CD1c-positive myeloid dendritic cell (primary cell): Measurements from ENCODE around the gene PIK3C2G.
A peak's percentile ranks its signal among the peaks of the same experiment; 100 is the strongest.

Experiments used
- DNase-seq: peaks from one replicate; pipeline ENCODE4 v3.0.0-alpha.2; 2016; ENCODE audit errors: extremely low spot score

Gene PIK3C2G

DNA sequence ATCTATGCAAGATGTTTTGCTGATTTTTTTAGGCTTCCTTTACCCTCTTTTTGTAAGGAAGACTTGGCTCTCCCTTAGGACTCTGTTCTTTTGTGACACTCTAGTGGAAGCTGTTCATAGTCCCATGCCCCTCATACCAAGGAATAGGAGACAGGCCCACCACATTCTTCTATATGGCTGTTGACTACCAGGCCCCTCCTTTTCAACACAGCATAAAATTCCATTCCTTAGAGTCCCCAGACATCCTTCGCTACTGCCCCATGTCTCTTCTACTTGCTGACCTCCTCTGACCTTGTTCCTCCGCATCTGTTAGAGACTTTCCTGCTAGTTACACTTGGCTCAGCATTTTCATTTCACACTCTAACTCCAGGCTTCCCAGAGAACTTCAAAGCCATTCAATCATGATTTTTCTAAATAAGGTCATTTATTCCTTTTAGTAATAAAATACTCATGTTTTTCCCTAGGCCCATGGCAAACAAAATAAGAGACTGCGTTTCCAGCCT, 9.7 kb downstream of the PIK3C2G start:
- no peak for DNase-seq

DNA sequence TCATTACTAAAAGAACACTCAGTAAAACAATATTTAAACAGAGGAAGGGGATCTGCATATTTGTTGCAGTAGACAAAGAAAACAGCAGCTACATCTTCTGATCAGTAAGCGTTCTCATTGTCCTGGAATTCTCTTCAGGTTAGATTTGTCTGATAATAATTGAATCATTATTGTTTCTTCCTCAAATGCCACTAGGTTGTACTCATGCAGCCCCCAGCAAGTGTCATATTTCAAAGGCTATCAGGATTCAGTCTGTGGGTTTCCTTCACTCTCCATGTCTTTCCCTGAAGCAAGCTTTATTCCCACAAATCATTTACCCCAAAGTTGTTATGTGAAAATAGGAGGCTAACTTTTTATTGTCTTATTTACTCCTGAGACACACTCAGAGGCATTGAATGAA, 14.7 kb downstream of the PIK3C2G start:
- no peak for DNase-seq

DNA sequence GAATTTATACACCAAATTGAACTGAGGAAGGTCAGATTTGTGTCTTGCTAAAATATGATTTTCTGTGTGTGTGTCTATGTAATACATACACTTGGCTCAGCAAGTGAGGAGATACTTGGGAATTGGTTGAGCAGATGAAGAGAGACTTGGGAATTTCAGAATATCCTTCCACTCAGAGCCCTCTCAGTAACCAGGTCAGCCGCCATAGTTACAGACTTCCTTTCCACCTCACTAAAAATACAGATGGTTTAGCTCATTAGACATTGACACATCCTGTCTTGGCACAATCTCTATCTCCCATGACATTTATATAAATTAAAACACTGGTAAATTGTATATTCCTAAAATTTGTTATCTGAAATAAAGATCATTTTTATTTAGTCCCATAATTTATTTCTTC, 15.9 kb downstream of the PIK3C2G start:
- DNase-seq, result no peak

DNA sequence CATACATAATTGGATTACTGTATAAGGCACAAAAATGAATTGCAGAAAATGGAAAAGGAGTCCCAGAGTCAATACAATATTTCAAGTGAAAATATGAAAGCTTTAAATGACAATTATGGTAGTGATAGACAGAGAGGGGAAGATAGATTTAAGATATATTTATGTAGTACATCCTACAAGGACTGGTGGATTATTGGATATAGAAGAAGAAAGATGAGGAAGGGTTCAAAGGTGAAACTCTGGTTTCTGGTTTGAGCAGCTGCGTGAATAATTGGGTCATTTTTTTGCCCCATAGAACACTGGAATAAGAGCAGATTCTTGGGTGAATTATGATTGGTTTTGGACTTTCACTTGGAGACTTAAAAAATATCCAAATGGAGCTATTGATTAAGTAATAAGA, 19.4 kb downstream of the PIK3C2G start:
- DNase-seq, result no peak

DNA sequence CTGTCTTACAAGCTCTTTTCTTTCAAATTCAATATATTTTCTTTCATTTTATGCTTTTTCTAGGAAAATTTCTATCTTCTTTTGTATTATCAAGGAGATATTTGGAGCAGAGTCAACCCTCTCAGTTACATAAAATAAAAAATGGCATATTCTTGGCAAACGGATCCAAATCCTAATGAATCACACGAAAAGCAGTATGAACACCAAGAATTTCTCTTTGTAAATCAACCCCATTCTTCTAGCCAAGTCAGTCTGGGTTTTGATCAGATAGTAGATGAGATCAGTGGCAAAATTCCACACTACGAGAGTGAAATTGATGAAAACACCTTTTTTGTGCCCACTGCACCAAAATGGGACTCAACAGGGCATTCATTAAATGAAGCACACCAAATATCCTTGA, 20.6 kb downstream of the PIK3C2G start:
- no peak for DNase-seq

DNA sequence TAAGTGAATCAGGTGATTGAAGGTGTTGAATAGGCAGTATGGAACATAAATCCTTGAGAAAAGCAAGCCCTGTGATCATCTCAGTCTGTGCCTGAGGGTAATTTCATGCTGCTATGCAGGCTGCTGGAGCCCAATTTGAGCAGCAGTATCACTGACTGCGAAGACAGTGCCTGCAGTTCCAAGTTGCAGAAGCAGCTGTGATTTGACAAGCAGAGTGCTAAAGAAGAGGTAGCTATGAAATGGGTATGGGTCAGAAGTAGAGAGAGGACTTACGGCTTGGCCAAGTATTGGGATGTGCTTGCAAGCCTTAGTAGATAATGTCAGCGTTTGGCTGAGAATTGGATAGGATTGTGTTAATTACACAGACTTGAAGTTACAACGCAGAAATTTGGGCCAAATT, 22.5 kb downstream of the PIK3C2G start:
- DNase-seq, result no peak

DNA sequence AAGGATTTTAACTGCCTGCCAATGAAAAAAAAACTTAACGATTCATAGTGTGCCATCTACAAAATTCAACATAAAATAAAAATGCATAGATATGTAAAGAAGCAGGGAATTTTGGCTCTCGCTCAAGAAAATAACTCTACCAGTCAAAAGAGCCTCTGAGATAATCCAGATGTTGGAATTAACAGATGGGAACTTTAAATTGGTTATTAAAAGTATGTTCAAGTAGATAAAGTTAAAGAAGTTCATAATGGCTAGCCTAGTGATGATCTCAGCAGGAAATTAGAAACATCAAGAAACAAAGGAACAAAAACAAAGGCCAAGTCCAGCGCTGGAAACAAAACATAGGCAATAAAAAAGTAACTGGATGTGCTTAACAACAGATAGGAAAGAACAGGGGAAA, 23.1 kb downstream of the PIK3C2G start:
- DNase-seq, result no peak

DNA sequence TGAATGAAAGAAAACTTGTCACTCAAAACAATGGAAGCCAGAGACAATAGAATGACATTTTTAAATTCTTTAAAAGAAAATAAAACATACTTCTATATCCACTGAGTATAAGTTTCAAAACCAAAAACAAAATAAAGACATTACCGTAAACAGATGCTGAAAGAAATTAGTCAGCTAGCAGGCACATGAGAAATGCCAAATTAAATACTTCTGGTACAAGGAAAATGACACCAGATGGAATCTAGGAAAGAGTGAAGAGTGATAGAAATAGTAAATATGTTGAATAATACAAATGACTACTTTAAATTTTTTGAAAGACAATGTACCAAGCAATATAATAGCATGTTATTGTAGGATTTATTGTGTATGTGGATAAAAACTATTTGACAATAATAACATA, 23.8 kb downstream of the PIK3C2G start:
- DNase-seq, result no peak

DNA sequence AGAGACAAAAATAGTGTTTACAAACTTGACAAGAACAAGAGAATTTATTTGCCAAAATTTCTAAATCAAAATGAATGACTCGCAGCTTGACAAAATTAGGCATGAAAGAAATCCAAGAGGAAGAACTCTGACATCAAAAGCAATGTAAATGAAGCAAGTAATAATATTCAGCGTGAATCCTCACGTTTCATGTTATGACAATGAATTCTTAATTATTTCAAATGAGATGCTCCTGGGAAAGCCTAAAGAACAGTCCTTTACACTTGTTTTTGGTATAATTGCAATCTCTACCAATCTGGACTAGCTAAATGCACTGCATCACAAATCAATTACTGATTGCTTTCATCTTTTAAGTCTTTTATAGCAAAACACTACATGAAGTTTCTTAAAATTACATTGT, 29.1 kb downstream of the PIK3C2G start:
- no peak for DNase-seq

DNA sequence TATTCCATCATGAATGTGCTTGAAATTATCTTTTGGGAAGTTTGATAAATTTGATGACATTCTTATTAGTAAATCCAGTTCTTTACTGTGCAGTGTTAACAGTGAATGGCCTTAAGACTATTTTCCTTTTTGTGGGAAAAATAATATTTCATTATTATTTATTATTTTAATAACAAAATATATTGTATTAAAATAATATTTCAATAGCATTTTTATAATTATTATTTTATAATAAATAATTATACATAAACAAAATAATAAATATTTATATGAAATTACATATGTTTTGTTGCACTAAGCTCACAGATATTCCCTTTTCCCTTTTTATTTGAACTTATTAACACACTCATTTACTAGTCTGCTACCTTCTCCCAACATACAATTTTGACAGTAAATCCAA, 33.6 kb downstream of the PIK3C2G start:
- DNase-seq, result no peak

DNA sequence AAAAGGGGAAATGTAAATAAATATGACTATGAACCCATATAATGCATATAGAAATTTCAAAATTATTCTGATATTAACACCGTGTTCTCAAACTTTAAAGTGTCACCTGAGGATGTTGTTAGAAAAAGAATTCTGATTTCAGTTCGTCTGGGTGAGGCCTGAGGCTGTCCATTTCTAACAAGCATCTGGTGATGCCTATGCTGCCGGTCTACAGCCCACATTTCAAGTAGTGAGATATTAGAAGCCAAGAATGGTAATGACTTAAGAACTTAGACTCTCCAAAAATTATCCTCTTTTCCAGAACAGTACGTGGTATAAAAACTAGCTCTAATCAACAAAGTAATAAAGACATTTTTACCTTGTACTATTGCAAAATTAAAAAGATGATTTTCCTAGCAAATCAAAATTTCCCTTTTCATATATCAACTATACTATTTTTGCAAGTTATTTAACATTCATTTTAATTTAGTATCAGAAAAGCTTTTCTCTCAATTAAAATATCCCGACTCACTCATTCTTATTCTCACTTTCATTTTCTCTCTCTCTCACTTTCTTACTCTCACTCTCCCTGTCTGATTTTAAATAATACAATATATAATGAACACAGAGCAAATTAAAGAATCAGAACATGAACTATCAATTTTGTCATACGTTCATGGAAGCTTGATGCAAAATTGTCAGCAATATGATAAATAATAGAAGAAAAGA, 35.0 kb downstream of the PIK3C2G start:
- no peak for DNase-seq

DNA sequence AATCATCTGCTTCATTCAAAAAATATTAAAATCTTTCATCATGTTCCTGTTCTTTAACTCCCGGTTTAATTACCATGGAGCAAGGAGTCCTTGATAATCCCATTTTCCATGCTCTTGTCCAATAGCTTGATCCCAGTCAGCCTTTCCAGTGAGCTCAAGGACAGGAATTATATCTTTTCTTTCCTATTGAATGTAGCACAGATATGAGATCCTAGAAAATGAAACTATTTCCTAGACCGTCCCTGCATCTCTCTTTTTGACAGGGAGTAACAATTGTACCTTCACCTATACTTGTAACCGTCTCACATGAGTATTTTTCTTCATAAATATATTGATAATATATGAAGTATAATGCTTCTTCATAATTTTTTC, 35.6 kb downstream of the PIK3C2G start:
- no peak for DNase-seq

DNA sequence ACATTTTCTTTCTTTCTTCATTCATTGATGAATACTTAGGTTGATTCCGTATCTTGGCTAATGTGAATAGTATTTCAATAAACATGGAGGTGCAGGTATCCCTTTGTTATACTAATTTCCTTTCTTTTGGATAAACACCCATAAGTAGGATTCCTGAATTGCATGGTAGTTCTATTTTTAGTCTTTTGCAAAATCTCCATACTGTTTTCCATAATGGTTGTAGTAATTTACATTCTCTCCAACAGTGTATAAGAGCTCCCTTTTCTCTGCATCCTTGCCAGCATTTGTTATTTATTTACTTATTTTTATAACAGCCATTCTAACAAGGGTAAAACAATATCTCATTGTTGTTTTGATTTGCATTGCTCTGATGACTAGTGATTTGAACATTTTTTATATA, 36.6 kb downstream of the PIK3C2G start:
- DNase-seq, result no peak

DNA sequence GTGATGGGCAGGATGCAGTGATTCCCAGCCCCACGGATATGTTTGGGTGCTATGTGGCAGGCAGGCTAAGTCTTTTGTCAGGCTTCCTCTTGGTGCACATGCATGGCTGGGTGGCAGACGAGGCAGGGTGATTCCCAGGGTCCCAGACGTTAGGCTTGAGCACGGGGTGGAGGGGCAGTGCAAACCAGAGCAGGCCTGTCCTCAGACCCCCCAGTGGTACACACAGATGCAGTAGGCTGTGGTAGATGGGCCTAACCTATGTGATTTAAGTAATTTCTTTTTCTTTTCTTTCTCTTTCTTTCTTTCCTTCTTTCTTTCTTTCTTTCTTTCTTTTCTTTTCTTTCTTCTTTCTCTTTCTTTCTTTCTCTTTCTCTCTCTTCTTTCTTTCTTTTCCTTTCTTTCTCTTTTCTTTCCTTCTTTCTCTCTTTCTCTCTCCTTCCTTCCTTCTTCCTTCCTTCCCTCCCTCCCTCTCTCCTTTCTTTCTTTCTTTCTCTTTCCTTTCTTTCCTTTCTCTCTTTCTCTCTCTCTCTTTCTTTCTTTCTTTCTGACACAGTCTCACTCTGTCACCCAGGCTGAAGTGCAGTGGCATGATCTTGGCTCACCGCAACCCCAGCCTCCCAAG, 41.6 kb downstream of the PIK3C2G start:
- no peak for DNase-seq

DNA sequence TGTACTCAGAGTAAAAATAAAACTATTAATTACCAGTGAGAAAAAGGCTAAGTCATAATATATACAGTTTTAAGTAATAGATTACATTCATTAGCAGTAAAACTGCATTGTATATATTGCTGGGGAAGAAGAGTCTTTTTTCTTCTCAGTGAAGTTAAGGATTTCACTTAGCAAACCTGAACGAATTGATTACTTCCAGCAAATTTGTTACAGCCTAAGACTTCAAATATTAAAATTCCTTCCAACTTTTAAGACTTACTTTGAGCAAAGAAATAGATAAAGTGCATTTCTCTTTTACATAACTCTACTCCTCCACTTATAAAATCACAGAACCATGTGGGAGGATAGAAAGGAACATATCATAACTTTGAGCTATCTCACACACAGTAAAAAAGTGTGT, 43.3 kb downstream of the PIK3C2G start:
- no peak for DNase-seq

DNA sequence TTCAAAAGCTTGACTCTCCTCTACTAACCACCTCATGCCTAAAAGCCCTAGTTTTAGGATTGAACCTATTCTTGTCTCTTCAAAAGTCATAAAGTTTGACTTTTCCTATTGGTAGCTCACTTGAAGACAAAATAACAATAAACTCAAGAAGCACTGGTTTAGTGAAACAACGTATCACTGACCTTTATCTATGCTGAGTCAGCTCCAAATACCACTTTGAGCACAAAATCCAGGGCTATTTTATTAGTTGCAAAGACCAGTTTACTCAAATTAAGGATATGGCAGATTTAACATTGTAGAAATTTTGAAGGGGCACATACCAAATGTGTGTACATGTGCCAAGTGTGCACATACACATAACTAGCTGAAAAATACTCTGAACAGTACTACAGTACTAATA, 45.0 kb downstream of the PIK3C2G start:
- no peak for DNase-seq

DNA sequence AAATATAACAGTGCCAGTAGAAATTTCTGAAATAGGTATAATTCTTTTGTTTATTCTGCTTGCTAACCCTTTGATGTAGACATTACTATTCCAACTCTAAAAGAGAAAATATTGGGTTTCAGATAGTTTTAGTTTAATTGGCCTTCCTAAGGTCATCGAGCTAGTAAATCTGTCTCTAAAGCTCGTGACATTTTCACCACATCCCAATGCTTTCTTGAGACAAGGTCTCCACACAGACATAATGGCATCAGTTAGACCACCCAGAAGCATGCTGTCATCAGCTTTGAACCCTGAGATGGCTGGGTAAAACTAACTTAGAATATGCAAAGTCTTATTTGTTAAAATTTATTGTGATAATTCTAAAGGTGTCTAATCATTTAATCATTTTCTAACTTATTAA, 52.0 kb downstream of the PIK3C2G start:
- no peak for DNase-seq

DNA sequence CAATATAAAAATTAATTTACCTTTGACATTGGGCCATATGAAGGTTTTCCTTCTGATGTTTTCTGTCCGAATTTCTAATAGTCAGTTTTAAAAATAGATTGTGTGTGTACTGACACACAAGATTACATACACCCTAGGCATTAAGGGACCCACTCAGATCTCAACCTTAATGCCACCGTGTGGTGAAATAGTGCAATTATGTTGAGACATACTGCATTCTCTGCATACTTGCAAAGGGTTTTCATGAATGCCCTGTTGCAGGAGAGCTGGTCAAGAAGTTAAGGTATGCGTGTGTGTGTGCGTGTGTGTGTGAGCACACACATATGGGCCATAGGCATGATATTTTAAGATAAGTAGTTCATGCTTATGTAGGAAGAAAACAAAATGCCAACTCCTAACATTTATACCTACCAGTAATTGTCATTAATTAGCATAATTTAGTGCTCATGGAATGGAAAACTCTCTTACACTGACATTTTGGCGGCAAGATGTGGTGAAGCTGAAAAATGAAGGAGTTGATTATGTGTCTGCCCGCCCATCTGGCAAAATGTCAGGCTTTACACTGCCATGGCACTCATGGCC, 58.8 kb downstream of the PIK3C2G start:
- DNase-seq, result peak; percentile 14

DNA sequence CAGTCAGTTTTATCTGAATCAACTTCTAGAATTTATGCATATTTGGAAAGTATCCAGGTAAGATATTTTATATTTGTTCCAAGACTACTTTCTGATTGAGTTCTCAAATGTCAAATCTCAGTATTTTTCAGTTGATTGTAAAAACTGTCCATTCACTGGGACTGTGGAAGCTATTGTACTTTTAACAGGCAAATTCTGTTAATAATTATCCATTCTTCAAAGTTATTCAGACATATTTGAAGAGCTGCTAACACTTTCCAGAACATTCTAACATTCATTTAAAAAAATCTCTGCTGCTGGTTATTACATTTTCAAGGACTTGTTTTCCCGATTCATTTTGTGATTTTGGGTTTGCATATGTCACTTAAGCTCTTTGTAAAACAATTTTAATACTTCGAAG, 59.7 kb downstream of the PIK3C2G start:
- no peak for DNase-seq

DNA sequence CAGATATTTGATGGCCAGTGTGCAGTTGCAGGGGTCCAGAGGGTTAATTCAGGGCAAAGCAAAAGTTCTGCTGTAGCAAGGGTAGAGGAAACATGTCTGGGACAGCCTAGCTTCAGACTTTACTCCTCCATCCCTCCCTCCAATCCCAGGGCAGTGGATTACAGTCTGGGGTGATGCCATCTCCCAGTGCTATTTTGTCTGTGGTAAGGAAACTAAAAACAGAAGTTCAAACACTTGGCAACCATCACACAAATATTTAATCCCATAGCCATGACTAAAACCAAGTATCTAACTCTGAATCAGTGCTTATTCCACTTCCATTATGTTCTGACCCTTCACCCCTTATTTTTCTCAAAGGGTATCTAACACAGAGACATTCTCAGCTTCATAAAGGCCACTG, 61.8 kb downstream of the PIK3C2G start:
- DNase-seq, result no peak

DNA sequence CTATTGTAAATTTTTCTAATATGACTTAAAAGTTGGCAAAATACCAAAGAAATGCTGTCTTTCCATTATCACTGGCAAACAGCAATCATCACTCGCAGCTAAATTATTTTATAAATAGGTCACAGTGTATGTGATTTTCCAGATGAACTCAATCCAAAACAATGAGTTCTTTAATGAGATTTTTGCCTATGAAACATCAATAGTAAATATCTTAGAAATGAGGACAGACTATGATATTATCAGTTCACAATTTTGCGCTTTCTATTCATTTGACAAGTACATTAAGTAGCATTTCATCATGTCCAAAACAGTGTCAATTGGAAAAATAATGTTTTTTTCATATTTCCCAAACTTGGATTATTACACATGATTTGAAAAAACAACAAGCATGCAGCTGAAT, 65.7 kb downstream of the PIK3C2G start:
- DNase-seq, result no peak

DNA sequence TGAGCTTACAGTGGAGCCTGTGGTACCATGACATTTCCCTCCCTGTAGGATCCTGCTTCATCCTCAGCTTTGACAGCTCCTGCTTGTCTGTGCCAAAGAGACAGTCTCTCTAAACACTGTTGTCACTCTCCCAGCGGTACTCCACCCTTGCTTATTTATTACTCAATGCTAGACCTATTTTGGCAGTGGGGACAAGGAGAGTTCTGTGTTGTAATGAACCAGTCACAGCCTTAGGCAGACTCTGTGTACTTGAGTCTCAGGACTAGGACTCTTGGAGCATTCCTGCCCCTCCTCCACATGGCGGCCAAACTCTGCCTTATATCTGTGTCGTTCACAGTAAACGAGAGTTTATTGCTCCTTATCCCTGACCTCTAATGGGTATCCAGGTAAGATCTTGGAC, 70.9 kb downstream of the PIK3C2G start:
- no peak for DNase-seq

DNA sequence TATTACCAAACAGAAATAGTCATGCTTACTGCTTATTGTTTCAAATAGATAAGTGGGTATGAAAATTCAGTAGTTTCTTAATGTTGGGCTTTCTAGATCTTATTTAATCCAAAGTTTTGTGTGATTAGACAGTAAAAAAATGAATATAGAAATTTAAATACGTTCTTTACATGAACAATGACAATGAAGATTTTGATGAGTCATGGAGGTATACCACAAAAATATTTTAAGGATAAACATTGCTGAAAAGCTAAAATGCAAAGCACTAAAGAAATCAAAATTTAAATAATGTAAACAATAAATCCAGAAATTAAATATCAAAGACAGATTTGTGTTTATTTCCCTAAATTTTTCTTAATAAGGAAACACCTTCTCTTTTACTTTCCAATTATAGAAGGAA, 78.3 kb downstream of the PIK3C2G start:
- DNase-seq, result no peak

DNA sequence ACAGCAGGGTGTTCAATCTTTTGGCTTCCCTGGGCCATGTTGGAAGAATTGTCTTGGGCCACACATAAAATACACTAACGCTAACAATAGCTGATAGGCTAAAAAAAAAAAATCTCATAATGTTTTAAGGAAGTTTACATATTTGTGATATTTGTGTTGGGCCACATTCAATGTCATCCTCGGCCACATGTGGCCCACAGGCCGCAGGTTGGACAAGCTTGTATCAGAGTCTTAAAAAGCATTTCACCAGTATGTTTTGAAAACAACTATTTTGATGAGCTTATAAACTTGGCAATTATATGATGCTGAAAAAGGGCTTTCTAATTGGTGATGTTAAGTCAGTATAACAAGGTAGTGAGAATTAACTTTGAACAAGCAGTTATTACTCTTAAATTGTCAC, 78.9 kb downstream of the PIK3C2G start:
- DNase-seq, result no peak
